ENCODE measurements around the gene TEF. TPM values are rescaled to one million over a fixed set of nuclear protein-coding genes. Genes with fewer than 3 reads are reported as not detected.

The TEF gene
- total and polyA plus RNA-seq, 9 of the 15 experiments (the other 6 are each of a cell fraction or from before 2014, with no cell fraction given) = 0.04 to 3.1 (median 1.2) TPM

DNA sequence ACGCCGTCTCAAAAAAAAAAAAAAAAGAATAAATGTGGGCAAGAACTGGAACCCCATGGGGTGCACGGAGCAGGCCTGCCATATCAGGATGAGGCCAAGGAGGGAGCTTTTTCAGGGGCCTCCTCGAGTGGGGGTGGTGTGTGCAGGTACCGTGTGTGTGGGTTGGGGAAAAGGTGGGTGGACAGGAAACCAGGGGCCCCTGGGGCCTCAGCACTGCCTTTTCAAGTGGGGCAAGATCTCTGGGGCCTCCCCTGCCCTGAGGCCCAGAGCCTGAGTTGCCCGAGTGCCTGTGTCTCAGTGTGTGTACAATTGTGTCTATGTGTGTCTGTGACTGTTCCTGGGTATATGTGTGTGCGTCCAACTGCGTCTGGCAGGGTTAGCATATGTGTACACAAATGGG lies 23.8 kb downstream of the TEF start:
- DNase-seq (ENCODE audit: extremely low read depth in 1 of 4, low spot score in 3 of 4) (no peak), ATAC-seq (no peak), FAIRE-seq (no peak)
- no peaks in the 10 kb centered on the region for H3K9me3 ChIP-seq (replicated peaks; ENCODE audit: control insufficient read depth, insufficient read depth, low read depth, low read length)
- H3K79me2 ChIP-seq (ENCODE audit: control insufficient read depth, insufficient read depth, low read length) = no peaks in the 10 kb centered on the region
- H3K4me1 ChIP-seq (replicated peaks in 1 of 2; ENCODE audit: control insufficient read depth in 2 of 2, insufficient read depth in 2 of 2, low read length in 2 of 2) = peaks cover 0 to 7% of the 10 kb centered on the region in 2 experiments; a peak in 3 of 5 replicates
- H3K9ac ChIP-seq (ENCODE audit: insufficient read depth in 1 of 2, low read depth in 2 of 2, low read length in 2 of 2) = no peak overlapping the region
- CTCF ChIA-PET (ENCODE audit: low intra/inter-chr PET ratio) = no interaction called here
- H3K36me3 ChIP-seq (ENCODE audit: control insufficient read depth, insufficient read depth, low read length) = no peaks in the 10 kb centered on the region
- POLR2A ChIA-PET = no interaction called here
- H3K27ac ChIP-seq (ENCODE audit: extremely low read depth, low read depth, low read length) = no peak overlapping the region
- intact Hi-C loops (cut with micrococcal nuclease) = loop anchor here (2.0 kb wide), 1 partner anchor 121 kb away; no protein-coding TSS in a partner anchor
- H3K4me2 ChIP-seq (ENCODE audit: insufficient read depth, low read length) = no peak overlapping the region
- no TSS peak for BruUV-seq (replicated peaks)
- WGBS (ENCODE audit: insufficient coverage, low coverage, missing lambda C conversion rate) = 55% methylated on average over 5 of the region's 8 CpGs
- no peak overlapping the region for H2AFZ ChIP-seq (ENCODE audit: low read depth, low read length)
- no peaks in the 10 kb centered on the region for H3K27me3 ChIP-seq (ENCODE audit: control insufficient read depth in 2 of 2, insufficient read depth in 2 of 2, low read length in 2 of 2)
- in situ Hi-C loops (cut with MboI) = no loop called here
- no peak overlapping the region for H3K4me3 ChIP-seq
- H3K9me1 ChIP-seq (ENCODE audit: control insufficient read depth, insufficient read depth, low read length) = no peaks in the 10 kb centered on the region
- no peaks in the 10 kb centered on the region for H4K20me1 ChIP-seq (replicated peaks; ENCODE audit: control insufficient read depth, insufficient read depth, low read length)
- TF ChIP-seq ZFP1 (CRISPR knock-in tag; IDR thresholded peaks at IDR 0.05) = no peak
- TF ChIP-seq SRF (CRISPR knock-in tag; IDR thresholded peaks at IDR 0.05) = no peak
- no peak for TF ChIP-seq TGIF2 (CRISPR knock-in tag; IDR thresholded peaks at IDR 0.05)
- TF ChIP-seq ATF7 (IDR thresholded peaks at IDR 0.05) = no peak
- TF ChIP-seq EP400 (IDR thresholded peaks at IDR 0.05) = no peak
- TF ChIP-seq, protein P1, sequence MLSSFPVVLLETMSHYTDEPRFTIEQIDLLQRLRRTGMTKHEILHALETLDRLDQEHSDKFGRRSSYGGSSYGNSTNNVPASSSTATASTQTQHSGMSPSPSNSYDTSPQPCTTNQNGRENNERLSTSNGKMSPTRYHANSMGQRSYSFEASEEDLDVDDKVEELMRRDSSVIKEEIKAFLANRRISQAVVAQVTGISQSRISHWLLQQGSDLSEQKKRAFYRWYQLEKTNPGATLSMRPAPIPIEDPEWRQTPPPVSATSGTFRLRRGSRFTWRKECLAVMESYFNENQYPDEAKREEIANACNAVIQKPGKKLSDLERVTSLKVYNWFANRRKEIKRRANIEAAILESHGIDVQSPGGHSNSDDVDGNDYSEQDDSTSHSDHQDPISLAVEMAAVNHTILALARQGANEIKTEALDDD (IDR thresholded peaks at IDR 0.05) = no peak
- no peak for TF ChIP-seq KAT2B (IDR thresholded peaks at IDR 0.05; ENCODE audit: low read depth, low read length)
- TF ChIP-seq NR3C1 (CRISPR knock-in tag; IDR thresholded peaks at IDR 0.05) = no peak
- TF ChIP-seq, protein P2, sequence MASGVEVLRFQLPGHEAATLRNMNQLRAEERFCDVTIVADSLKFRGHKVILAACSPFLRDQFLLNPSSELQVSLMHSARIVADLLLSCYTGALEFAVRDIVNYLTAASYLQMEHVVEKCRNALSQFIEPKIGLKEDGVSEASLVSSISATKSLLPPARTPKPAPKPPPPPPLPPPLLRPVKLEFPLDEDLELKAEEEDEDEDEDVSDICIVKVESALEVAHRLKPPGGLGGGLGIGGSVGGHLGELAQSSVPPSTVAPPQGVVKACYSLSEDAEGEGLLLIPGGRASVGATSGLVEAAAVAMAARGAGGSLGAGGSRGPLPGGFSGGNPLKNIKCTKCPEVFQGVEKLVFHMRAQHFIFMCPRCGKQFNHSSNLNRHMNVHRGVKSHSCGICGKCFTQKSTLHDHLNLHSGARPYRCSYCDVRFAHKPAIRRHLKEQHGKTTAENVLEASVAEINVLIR (CRISPR knock-in tag; IDR thresholded peaks at IDR 0.05) = no peak
- TF ChIP-seq L3MBTL2 (IDR thresholded peaks at IDR 0.05) = no peak
- TF ChIP-seq SMARCC2 (IDR thresholded peaks at IDR 0.05; ENCODE audit: low read depth) = no peak
- TF ChIP-seq ZNF253 (CRISPR knock-in tag; conservative IDR thresholded peaks at IDR 0.05) = no peak
- TF ChIP-seq, protein P3, sequence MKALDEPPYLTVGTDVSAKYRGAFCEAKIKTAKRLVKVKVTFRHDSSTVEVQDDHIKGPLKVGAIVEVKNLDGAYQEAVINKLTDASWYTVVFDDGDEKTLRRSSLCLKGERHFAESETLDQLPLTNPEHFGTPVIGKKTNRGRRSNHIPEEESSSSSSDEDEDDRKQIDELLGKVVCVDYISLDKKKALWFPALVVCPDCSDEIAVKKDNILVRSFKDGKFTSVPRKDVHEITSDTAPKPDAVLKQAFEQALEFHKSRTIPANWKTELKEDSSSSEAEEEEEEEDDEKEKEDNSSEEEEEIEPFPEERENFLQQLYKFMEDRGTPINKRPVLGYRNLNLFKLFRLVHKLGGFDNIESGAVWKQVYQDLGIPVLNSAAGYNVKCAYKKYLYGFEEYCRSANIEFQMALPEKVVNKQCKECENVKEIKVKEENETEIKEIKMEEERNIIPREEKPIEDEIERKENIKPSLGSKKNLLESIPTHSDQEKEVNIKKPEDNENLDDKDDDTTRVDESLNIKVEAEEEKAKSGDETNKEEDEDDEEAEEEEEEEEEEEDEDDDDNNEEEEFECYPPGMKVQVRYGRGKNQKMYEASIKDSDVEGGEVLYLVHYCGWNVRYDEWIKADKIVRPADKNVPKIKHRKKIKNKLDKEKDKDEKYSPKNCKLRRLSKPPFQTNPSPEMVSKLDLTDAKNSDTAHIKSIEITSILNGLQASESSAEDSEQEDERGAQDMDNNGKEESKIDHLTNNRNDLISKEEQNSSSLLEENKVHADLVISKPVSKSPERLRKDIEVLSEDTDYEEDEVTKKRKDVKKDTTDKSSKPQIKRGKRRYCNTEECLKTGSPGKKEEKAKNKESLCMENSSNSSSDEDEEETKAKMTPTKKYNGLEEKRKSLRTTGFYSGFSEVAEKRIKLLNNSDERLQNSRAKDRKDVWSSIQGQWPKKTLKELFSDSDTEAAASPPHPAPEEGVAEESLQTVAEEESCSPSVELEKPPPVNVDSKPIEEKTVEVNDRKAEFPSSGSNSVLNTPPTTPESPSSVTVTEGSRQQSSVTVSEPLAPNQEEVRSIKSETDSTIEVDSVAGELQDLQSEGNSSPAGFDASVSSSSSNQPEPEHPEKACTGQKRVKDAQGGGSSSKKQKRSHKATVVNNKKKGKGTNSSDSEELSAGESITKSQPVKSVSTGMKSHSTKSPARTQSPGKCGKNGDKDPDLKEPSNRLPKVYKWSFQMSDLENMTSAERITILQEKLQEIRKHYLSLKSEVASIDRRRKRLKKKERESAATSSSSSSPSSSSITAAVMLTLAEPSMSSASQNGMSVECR (CRISPR knock-in tag; IDR thresholded peaks at IDR 0.05) = no peak
- TF ChIP-seq KDM1A (IDR thresholded peaks at IDR 0.05) = no peak
- no peak for TF ChIP-seq NCOA4 (IDR thresholded peaks at IDR 0.05; ENCODE audit: partially characterized antibody)
- no peak for TF ChIP-seq OTX1 (CRISPR knock-in tag; IDR thresholded peaks at IDR 0.05)
- TF ChIP-seq JUND (IDR thresholded peaks at IDR 0.05; ENCODE audit: borderline replicate concordance, low read depth, low read length) = no peak
- no peak for TF ChIP-seq JUND (tag; IDR thresholded peaks at IDR 0.05; ENCODE audit: borderline replicate concordance, low read depth, low read length)
- TF ChIP-seq ZBTB7A (IDR thresholded peaks at IDR 0.05; ENCODE audit: borderline replicate concordance, control insufficient read depth, low read depth, low read length) = no peak
- no peak for TF ChIP-seq BHLHE40 (IDR thresholded peaks at IDR 0.05; ENCODE audit: low read length)
